Sigmoid colon (tissue), 3 donors: ENCODE results near the gene ZNF484.
"Not testable (repeated sequence)": the region's sequence is repeated elsewhere in the genome, so short reads cannot be mapped to it uniquely, and the experiment has no call there.

Source experiments
- CTCF ChIP-seq, 4 experiments: fragments of 450-650 bp in 3 of 4; fragments of 200-600 bp in 1 of 4; IDR thresholded peaks; one replicate each; pipeline ENCODE4 v1.5.1; 2016 to 2019; ENCODE audit warnings: antibody characterized with exemption in 4 of 4, mild to moderate bottlenecking in 3 of 4, moderate library complexity in 2 of 4
- POLR2A ChIP-seq, 2 donors: fragments of 450-650 bp; IDR thresholded peaks; one replicate each; pipeline ENCODE4 v1.6.1; 2016; ENCODE audit warnings: antibody characterized with exemption in 2 of 2, mild to moderate bottlenecking in 2 of 2, moderate library complexity in 2 of 2

GRCh38 chr9:92796337-92796804 is 81.5 kb downstream of the ZNF484 start:
- TF ChIP-seq CTCF, POLR2A (IDR thresholded peaks at IDR 0.05): not testable (repeated sequence)
